HG02678 (cell line): Measurements from ENCODE around the gene STPG3.
"Not testable (repeated sequence)": the region's sequence is repeated elsewhere in the genome, so short reads cannot be mapped to it uniquely, and the experiment has no call there.

Source experiments
- ATAC-seq: cut with Tn5 transposase; IDR thresholded peaks from one replicate; pipeline ENCODE4 v1.9.1; 2021; ENCODE audit warnings: mild to moderate bottlenecking, moderate library complexity; ENCODE audit not compliant: unreplicated experiment

STPG3 gene

DNA sequence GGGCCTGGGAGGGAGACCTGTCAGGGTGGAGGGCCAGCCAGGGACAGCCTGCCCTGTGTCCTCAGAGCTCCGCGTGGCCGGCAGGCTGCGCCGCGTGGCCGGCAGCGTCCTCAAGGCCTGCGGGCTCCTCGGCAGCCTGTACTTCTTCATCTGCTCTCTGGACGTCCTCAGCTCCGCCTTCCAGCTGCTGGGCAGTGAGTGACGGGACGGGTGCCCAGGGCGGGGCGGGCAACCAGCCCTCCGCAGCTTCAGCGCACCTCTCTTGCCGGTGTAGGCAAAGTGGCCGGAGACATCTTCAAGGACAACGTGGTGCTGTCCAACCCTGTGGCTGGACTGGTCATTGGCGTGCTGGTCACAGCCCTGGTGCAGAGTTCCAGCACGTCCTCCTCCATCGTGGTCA, 18.6 kb upstream of the STPG3 start:
- ATAC-seq: no peak

DNA sequence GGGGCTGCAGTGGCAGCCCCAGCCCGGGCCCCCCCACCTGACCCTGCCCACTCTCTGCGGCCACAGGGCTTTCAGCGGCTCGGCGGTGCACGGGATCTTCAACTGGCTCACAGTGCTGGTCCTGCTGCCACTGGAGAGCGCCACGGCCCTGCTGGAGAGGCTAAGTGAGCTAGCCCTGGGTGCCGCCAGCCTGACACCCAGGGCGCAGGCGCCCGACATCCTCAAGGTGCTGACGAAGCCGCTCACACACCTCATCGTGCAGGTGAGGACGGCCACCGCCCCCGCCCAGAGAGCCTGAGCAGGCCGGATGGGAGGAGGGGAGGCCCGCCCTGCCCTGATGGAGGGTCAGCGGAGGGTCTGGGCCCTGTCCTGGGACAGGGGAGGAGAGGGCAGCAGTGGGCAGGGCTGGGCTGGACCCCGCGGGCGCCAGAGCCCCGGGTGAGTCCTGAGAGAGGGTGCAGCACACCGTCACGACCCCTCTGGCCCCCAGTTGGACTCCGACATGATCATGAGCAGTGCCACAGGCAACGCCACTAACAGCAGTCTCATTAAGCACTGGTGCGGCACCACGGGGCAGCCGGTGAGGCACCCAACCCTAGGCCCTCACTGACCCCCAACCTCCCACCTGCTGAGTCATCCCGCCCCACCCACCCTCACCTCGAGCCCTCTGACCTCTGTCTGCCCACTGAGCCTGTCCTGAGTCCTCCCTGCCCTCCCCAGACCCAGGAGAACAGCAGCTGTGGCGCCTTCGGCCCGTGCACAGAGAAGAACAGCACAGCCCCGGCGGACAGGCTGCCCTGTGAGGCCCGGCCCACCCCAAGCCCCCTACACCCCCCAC, 17.7 kb upstream of the STPG3 start:
- ATAC-seq: no peak

GRCh38 chr9:137234055-137234697, 16.9 kb upstream of the STPG3 start:
- ATAC-seq: no peak

DNA sequence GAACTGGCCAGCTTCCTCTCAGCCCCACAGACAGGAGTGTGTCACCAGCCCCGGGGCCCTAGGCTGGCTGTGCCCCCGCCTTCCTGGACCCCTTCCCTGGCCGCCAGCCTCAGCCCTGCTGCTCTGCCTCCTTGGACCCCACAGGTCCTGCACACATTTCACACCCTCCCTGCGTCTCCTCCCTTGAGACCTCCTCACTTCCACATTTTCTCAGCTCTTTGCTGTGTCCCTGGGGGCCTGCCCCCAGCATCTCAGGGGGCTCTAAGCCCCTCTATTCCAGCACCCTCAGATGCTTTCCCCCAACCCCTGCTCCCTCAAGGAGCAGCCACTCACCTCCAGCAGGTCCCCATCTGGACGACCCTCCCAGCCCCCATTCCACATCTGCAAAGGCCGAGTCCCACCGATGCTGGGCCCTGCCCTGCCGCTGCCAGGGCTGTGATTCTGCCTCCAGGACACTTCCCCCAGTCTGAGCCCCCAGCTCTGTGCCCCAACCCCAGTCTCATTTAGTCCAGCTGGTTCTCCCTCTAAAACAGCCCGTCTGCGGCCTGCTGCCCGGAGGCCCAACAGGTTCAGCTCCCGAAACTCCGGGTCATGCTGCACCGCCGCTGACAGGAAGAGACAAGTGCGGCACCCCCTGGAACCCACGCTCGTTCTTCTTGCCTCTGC, 16.2 kb upstream of the STPG3 start:
- no peak for ATAC-seq

- ATAC-seq: no peak
Measured at GRCh38 chr9:137235424-137236237, 15.5 kb upstream of the STPG3 start.

GRCh38 chr9:137236238-137236935, 14.7 kb upstream of the STPG3 start:
- no peak for ATAC-seq

DNA sequence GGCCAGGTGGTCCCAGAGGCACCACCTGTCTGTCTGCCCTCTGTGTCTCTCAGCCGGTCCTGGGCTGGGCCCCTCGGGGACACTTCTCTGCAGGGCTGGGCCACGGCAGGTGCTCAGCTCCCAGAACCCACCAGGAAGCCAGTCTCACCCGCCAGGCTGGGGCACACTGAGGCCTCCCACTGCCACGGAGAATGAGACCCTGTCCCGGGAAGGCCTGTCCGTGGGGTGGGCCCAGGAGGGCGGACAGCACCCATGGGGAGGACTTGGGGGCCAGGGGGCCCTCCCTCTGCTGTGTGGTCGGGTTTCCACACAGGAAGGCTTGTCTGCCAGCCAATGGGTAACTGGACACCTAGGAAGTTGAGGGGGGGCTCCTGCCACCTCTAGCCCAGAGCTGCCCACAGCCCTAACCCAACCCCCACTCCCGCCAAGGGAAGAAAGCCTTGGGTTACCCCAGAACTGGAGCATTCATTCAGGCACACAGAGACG, 14.1 kb upstream of the STPG3 start:
- ATAC-seq: no peak

- no peak for ATAC-seq
Measured at GRCh38 chr9:137237759-137238726, 13.0 kb upstream of the STPG3 start.

DNA sequence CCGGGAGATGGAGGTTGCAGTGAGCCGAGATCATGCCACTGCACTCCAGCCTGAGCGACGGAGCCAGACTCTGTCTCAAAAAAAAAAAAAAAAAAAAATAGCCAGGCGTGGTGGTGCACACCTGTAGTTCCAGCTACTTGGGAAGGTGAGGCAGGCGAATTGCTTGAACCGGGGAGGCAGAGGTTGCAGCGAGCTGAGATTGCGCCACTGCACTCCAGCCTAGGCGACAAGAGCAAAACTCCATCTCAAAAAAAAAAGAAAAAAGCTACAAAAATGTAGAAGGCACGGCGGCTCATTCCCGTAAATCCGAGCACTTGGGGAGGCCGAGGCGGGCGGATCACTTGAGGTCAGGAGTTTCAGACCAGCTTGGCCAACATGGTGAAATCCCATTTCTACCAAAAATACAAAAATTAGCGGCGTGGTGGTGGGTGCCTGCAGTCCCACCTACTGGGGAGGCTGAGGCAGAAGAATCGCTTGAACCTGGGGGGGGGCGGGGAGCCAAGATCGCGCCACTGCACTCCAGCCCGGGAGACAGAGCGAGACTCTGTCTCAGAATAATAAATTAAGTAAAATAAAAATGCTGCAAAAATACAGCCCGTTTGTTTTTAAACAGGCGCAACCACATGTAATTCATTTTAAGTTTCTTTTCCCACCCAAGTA, 11.4 kb upstream of the STPG3 start:
- not testable (repeated sequence) for ATAC-seq

DNA sequence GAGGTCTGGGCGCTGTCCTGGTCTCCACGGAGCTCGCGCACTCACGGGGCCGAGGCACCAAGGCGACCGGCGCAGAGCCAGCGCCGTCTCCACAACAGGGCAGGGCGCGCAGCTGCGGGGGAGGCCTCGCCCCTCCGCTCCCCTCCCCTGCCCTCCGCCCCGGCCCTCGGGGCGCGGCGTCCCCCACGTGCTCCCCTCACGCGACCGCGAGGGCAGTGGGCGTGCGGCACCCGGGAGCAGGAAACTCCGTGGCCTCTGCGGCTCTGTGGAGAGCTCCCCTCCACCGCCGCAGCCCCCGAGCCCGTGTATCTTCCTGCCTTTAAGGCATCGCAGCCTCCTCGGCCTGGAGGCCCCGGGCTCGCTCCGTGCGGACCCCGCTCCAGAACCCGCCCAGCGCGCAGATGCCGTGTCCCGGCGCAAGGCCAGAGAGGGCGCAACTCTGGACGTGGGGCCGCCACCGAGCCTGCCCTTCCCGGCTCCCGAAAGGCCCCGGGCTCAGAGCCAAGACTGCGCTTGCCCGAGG, 10.7 kb upstream of the STPG3 start:
- ATAC-seq: peak; percentile 22

DNA sequence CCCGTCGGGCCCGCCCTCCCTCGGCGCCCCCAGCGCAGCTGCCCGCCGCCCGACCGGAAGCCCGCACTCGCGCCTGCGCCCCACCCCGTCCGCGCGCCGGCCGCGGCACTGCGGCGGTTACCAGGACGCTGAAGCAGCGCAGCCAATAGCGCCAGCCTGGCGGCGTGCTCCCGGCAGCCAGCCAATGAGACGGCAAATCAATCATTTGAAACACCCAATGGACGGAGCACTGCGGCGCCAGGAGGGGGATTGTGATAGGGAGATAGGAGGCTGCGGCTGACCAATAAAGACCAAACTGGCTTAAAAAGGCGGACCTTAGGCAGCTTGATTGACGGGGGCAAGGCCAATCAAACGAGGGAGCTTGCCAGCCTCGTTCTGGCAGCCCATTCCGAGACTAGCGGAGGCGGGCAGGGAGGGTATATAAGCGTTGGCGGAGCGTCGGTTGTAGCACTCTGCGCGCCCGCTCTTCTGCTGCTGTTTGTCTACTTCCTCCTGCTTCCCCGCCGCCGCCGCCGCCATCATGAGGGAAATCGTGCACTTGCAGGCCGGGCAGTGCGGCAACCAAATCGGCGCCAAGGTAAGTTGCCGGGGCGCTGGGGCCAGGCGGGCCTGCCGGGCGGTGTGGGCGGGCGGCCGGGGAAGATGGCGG, 10.1 kb upstream of the STPG3 start, which contains the start of gene TUBB4B:
TSS of gene TUBB4B (plus strand) at position 447 of the 649 bp plus-strand sequence. CDS start at position 521, 74 bp downstream.
- peak; percentile 79 for ATAC-seq

- peak; percentile 0 for ATAC-seq
Measured at GRCh38 chr9:137241490-137242268, 9.4 kb upstream of the STPG3 start.

DNA sequence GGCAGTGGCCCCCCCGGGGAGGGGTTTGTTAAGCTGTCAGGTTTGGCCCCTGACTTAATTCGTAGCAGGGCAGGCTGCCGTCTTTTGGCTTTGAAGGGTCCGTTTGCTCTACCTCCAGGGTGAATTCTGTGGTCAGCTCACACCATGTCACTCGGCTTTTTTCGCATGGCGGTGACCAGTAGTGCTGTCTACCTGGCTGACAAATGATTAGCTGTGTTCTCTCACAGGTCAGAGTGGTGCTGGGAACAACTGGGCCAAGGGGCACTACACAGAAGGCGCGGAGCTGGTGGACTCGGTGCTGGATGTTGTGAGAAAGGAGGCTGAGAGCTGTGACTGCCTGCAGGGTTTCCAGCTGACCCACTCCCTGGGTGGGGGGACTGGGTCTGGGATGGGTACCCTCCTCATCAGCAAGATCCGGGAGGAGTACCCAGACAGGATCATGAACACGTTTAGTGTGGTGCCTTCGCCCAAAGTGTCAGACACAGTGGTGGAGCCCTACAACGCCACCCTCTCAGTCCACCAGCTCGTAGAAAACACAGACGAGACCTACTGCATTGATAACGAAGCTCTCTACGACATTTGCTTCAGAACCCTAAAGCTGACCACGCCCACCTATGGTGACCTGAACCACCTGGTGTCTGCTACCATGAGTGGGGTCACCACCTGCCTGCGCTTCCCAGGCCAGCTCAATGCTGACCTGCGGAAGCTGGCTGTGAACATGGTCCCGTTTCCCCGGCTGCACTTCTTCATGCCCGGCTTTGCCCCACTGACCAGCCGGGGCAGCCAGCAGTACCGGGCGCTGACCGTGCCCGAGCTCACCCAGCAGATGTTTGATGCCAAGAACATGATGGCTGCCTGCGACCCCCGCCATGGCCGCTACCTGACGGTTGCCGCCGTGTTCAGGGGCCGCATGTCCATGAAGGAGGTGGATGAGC, 8.6 kb upstream of the STPG3 start:
- no peak for ATAC-seq

DNA sequence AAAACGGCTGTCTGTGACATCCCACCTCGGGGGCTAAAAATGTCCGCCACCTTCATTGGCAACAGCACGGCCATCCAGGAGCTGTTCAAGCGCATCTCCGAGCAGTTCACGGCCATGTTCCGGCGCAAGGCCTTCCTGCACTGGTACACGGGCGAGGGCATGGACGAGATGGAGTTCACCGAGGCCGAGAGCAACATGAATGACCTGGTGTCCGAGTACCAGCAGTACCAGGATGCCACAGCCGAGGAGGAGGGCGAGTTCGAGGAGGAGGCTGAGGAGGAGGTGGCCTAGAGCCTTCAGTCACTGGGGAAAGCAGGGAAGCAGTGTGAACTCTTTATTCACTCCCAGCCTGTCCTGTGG, 7.8 kb upstream of the STPG3 start:
- ATAC-seq: not testable (repeated sequence)

GRCh38 chr9:137243626-137244485, 7.2 kb upstream of the STPG3 start:
- ATAC-seq: no peak
